Breast epithelium (tissue), 4 donors: ENCODE results near the gene CFAP45. TPM values are rescaled to one million over a fixed set of nuclear protein-coding genes. Genes with fewer than 3 reads are reported as not detected.
A peak's percentile ranks its signal among the peaks of the same experiment; 100 is the strongest.

Experiments used
- DNase-seq, 2 donors: peaks; one replicate each; pipeline ENCODE4 v3.0.0-alpha.2; 2019; ENCODE audit warnings: low spot score in 2 of 2
- H3K27ac ChIP-seq, 2 donors: fragments of 200-600 bp; sonication (generic) in 1 of 2; one replicate each; pipeline ENCODE4 v1.5.1; 2016 to 2019; ENCODE audit warnings: mild to moderate bottlenecking in 1 of 2
- H3K27me3 ChIP-seq, 2 donors: fragments of 200-600 bp; sonication (generic) in 1 of 2; one replicate each; pipeline versions ENCODE4 v1.5.1 to v1.6.0; 2017 to 2019; ENCODE audit warnings: control low read depth in 1 of 2, mild to moderate bottlenecking in 1 of 2
- H3K36me3 ChIP-seq: fragments of 200-600 bp; one replicate; pipeline ENCODE4 v1.5.1; 2019
- H3K4me1 ChIP-seq, 2 donors: fragments of 200-600 bp; sonication (generic); one replicate each; pipeline ENCODE4 v1.5.1; 2016 to 2019; ENCODE audit warnings: control low read depth in 1 of 2
- H3K4me3 ChIP-seq, 3 donors: fragments of 200-600 bp; sonication (generic); 1 replicate in 2 of 3; 2 replicates in 1 of 3; pipeline ENCODE4 v1.5.1; 2016 to 2019; ENCODE audit warnings: mild to moderate bottlenecking in 3 of 3, moderate library complexity in 2 of 3
- H3K9me3 ChIP-seq, 2 donors: fragments of 200-600 bp; sonication (generic) in 1 of 2; one replicate each; pipeline ENCODE4 v1.5.1; 2016 to 2019; ENCODE audit warnings: control low read depth in 1 of 2
- POLR2A ChIP-seq: fragments of 450-650 bp; IDR thresholded peaks from one replicate; pipeline ENCODE4 v1.6.1; 2016; ENCODE audit warnings: antibody characterized with exemption, mild to moderate bottlenecking, moderate library complexity
- POLR2AphosphoS5 ChIP-seq, 3 donors: sonication (generic); formaldehyde crosslinking; IDR thresholded peaks; one replicate each; pipeline ENCODE4 v1.6.1; 2017; ENCODE audit warnings: antibody characterized with exemption in 3 of 3
- intact Hi-C: fragments of 100-400 bp; cut with DNase I; formaldehyde crosslinking; loops from one replicate; pipeline ENCODE4 v1.15.1; 2023; ENCODE audit warnings: low total_unique reads
- total RNA-seq, 3 donors: library from RNA; depleted of rRNA; stranded (reverse); fragments of >200 nt; gene quantifications; one replicate each; pipeline ENCODE4 v1.1.0, GENCODE V29; 2016
- TF ChIP-seq, protein P1 (sequence below), 3 donors: fragments of 450-650 bp; IDR thresholded peaks; one replicate each; pipeline ENCODE4 v1.5.1; 2016 to 2017; ENCODE audit warnings: antibody characterized with exemption in 3 of 3, mild to moderate bottlenecking in 3 of 3, moderate library complexity in 3 of 3

The CFAP45 gene
- total RNA-seq, 3 donors from 2014 or later: 0.80 to 2.6 (median 2.6) TPM

DNA sequence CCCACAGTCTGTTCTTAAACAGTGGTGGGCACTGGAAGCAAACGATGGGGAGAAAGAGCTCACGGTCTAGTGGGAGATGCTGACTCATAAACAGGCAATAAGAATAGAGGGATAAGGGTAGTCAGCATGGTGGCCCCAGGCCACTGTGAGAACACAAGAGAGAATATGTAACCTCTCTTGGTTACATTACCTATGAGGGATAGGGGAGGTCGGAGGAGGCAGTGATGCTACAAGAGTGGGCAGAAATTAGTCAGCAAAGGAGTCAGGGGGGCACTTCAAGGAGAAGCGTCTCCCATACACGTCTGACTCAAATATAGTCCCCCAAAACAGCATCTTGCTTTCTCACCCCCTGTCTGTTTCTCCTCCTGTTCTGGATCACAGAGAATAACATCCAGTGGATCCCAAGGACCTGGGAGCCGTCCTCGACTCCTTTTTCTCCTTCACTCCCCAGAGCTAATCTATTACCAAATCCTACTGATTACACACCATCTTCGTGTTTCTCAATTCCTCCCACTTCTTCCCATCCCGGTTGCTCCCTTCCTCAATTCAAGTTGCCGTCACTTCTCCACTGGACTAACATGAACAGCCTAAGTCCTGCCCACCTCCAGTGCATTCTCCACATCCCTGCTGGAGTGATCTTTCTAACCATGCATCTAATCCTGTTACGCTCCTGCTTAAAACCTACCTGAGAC lies 71.2 kb downstream of the CFAP45 start:
- no peak overlapping the region for H3K27ac ChIP-seq
- no peak overlapping the region for H3K4me3 ChIP-seq
- H3K9me3 ChIP-seq: no peaks in the 10 kb centered on the region
- no peaks in the 10 kb centered on the region for H3K27me3 ChIP-seq
- TF ChIP-seq POLR2A: no peak
- TF ChIP-seq, protein P1, sequence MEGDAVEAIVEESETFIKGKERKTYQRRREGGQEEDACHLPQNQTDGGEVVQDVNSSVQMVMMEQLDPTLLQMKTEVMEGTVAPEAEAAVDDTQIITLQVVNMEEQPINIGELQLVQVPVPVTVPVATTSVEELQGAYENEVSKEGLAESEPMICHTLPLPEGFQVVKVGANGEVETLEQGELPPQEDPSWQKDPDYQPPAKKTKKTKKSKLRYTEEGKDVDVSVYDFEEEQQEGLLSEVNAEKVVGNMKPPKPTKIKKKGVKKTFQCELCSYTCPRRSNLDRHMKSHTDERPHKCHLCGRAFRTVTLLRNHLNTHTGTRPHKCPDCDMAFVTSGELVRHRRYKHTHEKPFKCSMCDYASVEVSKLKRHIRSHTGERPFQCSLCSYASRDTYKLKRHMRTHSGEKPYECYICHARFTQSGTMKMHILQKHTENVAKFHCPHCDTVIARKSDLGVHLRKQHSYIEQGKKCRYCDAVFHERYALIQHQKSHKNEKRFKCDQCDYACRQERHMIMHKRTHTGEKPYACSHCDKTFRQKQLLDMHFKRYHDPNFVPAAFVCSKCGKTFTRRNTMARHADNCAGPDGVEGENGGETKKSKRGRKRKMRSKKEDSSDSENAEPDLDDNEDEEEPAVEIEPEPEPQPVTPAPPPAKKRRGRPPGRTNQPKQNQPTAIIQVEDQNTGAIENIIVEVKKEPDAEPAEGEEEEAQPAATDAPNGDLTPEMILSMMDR (IDR thresholded peaks at IDR 0.05): no peak
- no peak for TF ChIP-seq POLR2AphosphoS5 (IDR thresholded peaks at IDR 0.05)
- DNase-seq: no peak
- intact Hi-C loops: no loop called here
- no peaks in the 10 kb centered on the region for H3K36me3 ChIP-seq
- no peaks in the 10 kb centered on the region for H3K4me1 ChIP-seq

DNA sequence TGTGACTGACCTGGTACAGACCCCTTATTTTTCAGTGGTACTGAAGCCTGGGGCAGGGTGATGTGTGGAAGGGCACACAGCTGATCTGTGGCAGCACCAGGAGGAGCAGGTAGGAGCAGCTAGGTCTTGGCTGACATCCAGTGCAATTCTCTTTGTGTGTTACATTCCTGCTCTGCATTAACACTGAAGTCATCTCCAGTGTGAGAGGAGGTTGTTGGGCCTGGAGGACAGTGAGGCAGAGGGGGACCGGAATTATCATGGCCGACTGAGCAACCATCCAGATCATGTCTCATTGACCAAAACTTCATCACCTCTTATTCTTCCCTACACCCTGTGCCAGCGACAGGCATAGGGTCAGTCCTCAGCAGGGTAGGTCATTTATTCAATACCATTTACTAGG lies 71.8 kb downstream of the CFAP45 start:
- no peaks in the 10 kb centered on the region for H3K9me3 ChIP-seq
- H3K36me3 ChIP-seq: no peaks in the 10 kb centered on the region
- H3K4me3 ChIP-seq: no peak overlapping the region
- TF ChIP-seq POLR2A (no peak), POLR2AphosphoS5 (IDR thresholded peaks at IDR 0.05) (no peak)
- TF ChIP-seq, protein P1 (IDR thresholded peaks at IDR 0.05): no peak
- peaks cover 0 to 4% of the 10 kb centered on the region in 2 donors for H3K27me3 ChIP-seq
- DNase-seq: no peak
- H3K27ac ChIP-seq: no peak overlapping the region
- H3K4me1 ChIP-seq: no peaks in the 10 kb centered on the region
- intact Hi-C loops: no loop called here

DNA sequence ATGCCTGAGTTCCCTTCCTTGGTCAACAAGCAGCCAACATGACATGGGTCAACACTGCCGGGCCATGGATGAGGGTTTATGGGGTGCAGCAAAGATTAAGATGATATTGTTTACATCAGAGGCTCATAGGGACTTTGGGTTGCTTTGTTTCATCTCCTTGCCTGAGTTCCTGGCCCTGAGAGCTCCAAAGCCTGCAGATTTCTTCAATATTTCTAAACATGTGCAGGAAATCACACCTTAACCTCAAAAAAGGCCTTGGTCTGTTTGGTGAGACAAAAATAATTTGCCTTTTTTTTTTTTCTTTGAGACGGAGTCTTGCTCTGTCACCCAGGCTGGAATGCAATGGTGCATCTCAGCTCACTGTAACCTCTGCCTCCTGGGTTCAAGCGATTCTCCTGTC lies 72.4 kb downstream of the CFAP45 start:
- H3K27ac ChIP-seq: no peak overlapping the region
- H3K4me3 ChIP-seq: no peak overlapping the region

DNA sequence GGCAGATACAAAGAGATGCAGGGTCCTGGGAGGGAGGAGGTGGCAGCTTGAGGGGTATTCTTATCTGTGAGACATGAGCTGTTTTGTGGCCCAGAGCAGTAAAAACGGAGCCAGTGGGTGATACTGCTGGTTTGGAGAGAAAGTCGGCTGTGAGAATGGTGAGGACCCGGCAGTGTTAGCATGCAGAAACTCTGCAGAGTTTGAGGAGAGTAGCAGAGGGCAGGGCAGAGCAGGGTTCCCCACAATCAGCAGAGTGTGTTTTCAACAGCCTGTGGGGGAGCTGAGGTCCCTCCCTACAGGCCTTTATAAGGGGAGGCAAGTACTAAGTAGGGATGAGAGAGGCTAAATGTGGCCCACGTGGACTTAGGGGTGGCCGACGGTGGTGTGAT lies 72.9 kb downstream of the CFAP45 start:
- Histone ChIP-seq H3K27me3 (peaks cover 0 to 4% of the 10 kb centered on the region in 2 donors), H3K27ac (no peak overlapping the region), H3K36me3 (no peaks in the 10 kb centered on the region), H3K9me3 (no peaks in the 10 kb centered on the region), H3K4me3 (peak overlapping the region in 1 of 3 donors; percentile 7), H3K4me1 (no peaks in the 10 kb centered on the region)
- TF ChIP-seq POLR2AphosphoS5 (IDR thresholded peaks at IDR 0.05): no peak
- TF ChIP-seq POLR2A: no peak
- TF ChIP-seq, protein P1 (IDR thresholded peaks at IDR 0.05): no peak
- no peak for DNase-seq
- intact Hi-C loops: no loop called here

More for the DNA sequence above, 72.4 kb downstream of the CFAP45 start:
- TF ChIP-seq, protein P1 (IDR thresholded peaks at IDR 0.05): no peak
- no peak for TF ChIP-seq POLR2A
- no peak for TF ChIP-seq POLR2AphosphoS5 (IDR thresholded peaks at IDR 0.05)
- Histone ChIP-seq H3K36me3 (no peaks in the 10 kb centered on the region), H3K9me3 (no peaks in the 10 kb centered on the region), H3K4me1 (no peaks in the 10 kb centered on the region), H3K27me3 (peaks cover 0 to 4% of the 10 kb centered on the region in 2 donors)
- intact Hi-C loops: no loop called here
- no peak for DNase-seq

DNA sequence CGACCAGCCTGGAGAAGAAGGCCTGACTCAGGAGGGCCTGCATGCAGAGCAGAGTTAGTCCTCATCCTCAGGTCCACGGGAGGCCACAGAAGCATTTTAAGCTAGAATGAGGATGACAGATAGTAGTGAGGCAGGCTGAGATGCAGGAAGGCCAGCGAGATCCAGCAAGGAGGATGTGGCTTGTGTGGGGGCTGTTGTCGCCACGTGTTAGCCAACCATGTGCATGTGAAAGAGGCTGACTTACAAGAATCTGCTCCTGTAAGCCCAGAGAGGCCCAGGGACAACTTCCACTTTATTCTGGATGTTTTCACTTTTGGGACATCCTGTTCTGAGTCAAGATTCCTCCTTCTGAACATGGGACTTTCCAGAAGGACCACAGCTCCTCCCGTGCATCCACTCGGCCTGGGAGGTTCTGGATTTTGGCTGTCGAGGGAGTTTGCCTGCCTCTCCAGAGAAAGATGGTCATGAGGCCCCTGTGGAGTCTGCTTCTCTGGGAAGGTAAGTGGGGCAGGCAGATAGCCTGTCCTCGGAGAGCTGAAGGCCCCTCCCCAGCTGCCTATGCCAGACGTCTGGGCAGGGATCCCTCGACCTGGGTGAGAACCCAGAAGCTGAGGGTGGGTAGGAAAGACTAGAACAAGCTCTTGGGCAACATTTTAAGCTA lies 73.4 kb downstream of the CFAP45 start, which contains the start of gene SLAMF8:
Gene SLAMF8 (plus strand): TSS at position 433 of the 661 bp plus-strand sequence. CDS start 26 bp downstream, at position 459.
- H3K4me3 ChIP-seq: peak within 1 kb of the TSS in 1 of 3 donors; percentile 7
- H3K27me3 ChIP-seq: peaks cover 0 to 4% of the 10 kb centered on the region in 2 donors
- no peaks in the 10 kb centered on the region for H3K9me3 ChIP-seq
- no peak within 1 kb of the TSS for H3K27ac ChIP-seq
- H3K4me1 ChIP-seq: no peaks in the 10 kb centered on the region
- intact Hi-C loops: no loop called here
- DNase-seq: peak in 1 of 2 donors; percentile 32
- TF ChIP-seq POLR2AphosphoS5 (IDR thresholded peaks at IDR 0.05): no peak
- no peak for TF ChIP-seq POLR2A
- TF ChIP-seq, protein P1 (IDR thresholded peaks at IDR 0.05): no peak
- no peaks in the 10 kb centered on the region for H3K36me3 ChIP-seq
